HG02588 (cell line): ENCODE results near the gene HPN.
"Not testable (repeated sequence)": the region's sequence is repeated elsewhere in the genome, so short reads cannot be mapped to it uniquely, and the experiment has no call there.

ENCODE experiments used
- ATAC-seq: cut with Tn5 transposase; IDR thresholded peaks from one replicate; pipeline ENCODE4 v1.9.1; 2021; ENCODE audit warnings: mild to moderate bottlenecking, moderate library complexity; ENCODE audit not compliant: unreplicated experiment

HPN gene

GRCh38 chr19:35042056-35042730 lies 672 bp downstream of the HPN start:
- ATAC-seq = no peak

GRCh38 chr19:35042954-35043604 lies 1.6 kb downstream of the HPN start:
- ATAC-seq = no peak

GRCh38 chr19:35043906-35044305 lies 2.4 kb downstream of the HPN start:
- no peak for ATAC-seq

- ATAC-seq = no peak
Measured at GRCh38 chr19:35044317-35045117, 3.0 kb downstream of the HPN start.

GRCh38 chr19:35045667-35046300 lies 4.3 kb downstream of the HPN start:
- ATAC-seq = no peak

- ATAC-seq = no peak
Measured at GRCh38 chr19:35046461-35046860, 4.9 kb downstream of the HPN start.

GRCh38 chr19:35048911-35049411 lies 7.4 kb downstream of the HPN start:
- ATAC-seq = no peak

GRCh38 chr19:35049456-35049855 lies 7.9 kb downstream of the HPN start:
- no peak for ATAC-seq

- ATAC-seq = not testable (repeated sequence)
Measured at GRCh38 chr19:35050662-35051061, 9.1 kb downstream of the HPN start.

GRCh38 chr19:35051268-35051667 lies 9.7 kb downstream of the HPN start:
- not testable (repeated sequence) for ATAC-seq

GRCh38 chr19:35051796-35052195 lies 10.3 kb downstream of the HPN start:
- ATAC-seq = no peak

GRCh38 chr19:35052599-35053190 lies 11.2 kb downstream of the HPN start:
- no peak for ATAC-seq

GRCh38 chr19:35053667-35054293 lies 12.3 kb downstream of the HPN start:
- ATAC-seq = no peak

GRCh38 chr19:35054626-35055025 lies 13.1 kb downstream of the HPN start:
- no peak for ATAC-seq

- no peak for ATAC-seq
Measured at GRCh38 chr19:35055715-35056179, 14.2 kb downstream of the HPN start.

- ATAC-seq = no peak
Measured at GRCh38 chr19:35056513-35057063, 15.1 kb downstream of the HPN start.

- ATAC-seq = no peak
Measured at GRCh38 chr19:35058370-35058769, 16.8 kb downstream of the HPN start.

GRCh38 chr19:35059006-35059798 lies 17.7 kb downstream of the HPN start:
- ATAC-seq = no peak

- no peak for ATAC-seq
Measured at GRCh38 chr19:35059799-35060091, 18.2 kb downstream of the HPN start.
